HL-60 (cell line): ENCODE results near the gene TTC31.

Experiments used
- DNase-seq, 2 experiments: peaks; one replicate each; pipeline ENCODE4 v3.0.0-alpha.2; 2010 to 2020; ENCODE audit warnings: low read depth in 1 of 2, low spot score in 1 of 2
- H3K27ac ChIP-seq: fragments of 250-450 bp; sonication (Bioruptor Pico); replicated peaks from 2 replicates; pipeline ENCODE4 v1.5.1; 2020; ENCODE audit warnings: mild to moderate bottlenecking, moderate library complexity
- H3K27me3 ChIP-seq: fragments of 250-450 bp; sonication (Bioruptor Pico); 2 replicates; pipeline ENCODE4 v1.5.1; 2021; ENCODE audit warnings: mild to moderate bottlenecking, moderate library complexity; ENCODE audit not compliant: insufficient read depth, poor library complexity, severe bottlenecking
- H3K4me3 ChIP-seq: replicated peaks from 2 replicates; pipeline ENCODE4 v1.5.1; 2011; ENCODE audit warnings: mild to moderate bottlenecking, control low read depth, low read length; ENCODE audit not compliant: insufficient read depth
- GABPA ChIP-seq: IDR thresholded peaks from 2 replicates; pipeline ENCODE4 v1.6.1; 2012; ENCODE audit warnings: low read depth
- POLR2AphosphoS5 ChIP-seq: IDR thresholded peaks from 2 replicates; pipeline ENCODE4 v1.6.1; 2012; ENCODE audit warnings: low read depth
- SPI1 ChIP-seq: IDR thresholded peaks from 2 replicates; pipeline ENCODE4 v1.6.1; 2012; ENCODE audit warnings: low read depth, mild to moderate bottlenecking, borderline replicate concordance
- TF ChIP-seq, protein P1 (sequence below): IDR thresholded peaks from 2 replicates; pipeline ENCODE4 v1.6.1; 2012; ENCODE audit warnings: low read depth; ENCODE audit not compliant: insufficient replicate concordance
- TF ChIP-seq, protein P2 (sequence below): IDR thresholded peaks from one replicate; pipeline ENCODE4 v1.5.1; 2011; ENCODE audit warnings: low read length, control low read depth, inconsistent platforms; ENCODE audit not compliant: insufficient read depth

Gene TTC31

DNA sequence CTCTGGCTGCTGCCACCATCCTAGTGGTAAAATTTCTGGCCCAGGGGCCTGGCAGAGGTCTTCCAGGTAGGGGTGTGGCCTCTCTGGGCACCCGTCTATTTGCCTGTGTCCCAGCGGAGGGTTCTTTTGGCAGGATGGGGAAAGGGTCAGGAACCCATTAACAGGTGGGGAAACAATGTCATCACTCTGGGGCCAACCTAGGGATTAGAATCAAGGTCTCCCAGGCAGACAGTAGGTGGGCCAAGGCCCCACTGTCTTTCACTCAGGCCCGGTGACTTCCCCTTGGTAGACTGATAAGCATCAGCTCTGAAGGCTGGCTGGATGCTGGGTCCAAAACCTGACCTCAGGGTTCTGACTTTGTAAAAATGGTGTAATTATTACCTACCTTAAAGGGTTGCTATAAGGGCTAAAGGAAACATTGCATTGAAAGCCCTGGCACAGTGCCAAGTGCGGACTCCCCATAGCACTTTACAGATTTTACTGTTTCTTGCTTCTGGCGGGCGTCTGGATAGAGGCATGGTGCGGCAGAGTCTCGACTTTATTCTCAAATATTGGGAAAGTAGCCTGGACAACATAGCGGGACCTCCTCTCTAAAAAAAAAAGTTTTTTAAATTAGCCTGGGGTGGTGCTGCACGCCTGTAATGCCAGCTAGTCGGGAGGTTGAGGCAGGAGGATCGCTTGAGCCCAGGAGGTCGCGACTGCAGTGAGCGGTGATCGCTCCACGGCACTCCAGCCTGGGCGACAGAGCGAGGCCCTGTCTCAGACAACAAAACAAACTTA is 14.3 kb downstream of the TTC31 start:
- DNase-seq, result no peak
- no peak for TF ChIP-seq GABPA
- TF ChIP-seq, protein P1, sequence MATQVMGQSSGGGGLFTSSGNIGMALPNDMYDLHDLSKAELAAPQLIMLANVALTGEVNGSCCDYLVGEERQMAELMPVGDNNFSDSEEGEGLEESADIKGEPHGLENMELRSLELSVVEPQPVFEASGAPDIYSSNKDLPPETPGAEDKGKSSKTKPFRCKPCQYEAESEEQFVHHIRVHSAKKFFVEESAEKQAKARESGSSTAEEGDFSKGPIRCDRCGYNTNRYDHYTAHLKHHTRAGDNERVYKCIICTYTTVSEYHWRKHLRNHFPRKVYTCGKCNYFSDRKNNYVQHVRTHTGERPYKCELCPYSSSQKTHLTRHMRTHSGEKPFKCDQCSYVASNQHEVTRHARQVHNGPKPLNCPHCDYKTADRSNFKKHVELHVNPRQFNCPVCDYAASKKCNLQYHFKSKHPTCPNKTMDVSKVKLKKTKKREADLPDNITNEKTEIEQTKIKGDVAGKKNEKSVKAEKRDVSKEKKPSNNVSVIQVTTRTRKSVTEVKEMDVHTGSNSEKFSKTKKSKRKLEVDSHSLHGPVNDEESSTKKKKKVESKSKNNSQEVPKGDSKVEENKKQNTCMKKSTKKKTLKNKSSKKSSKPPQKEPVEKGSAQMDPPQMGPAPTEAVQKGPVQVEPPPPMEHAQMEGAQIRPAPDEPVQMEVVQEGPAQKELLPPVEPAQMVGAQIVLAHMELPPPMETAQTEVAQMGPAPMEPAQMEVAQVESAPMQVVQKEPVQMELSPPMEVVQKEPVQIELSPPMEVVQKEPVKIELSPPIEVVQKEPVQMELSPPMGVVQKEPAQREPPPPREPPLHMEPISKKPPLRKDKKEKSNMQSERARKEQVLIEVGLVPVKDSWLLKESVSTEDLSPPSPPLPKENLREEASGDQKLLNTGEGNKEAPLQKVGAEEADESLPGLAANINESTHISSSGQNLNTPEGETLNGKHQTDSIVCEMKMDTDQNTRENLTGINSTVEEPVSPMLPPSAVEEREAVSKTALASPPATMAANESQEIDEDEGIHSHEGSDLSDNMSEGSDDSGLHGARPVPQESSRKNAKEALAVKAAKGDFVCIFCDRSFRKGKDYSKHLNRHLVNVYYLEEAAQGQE, result no peak
- TF ChIP-seq, protein P2, sequence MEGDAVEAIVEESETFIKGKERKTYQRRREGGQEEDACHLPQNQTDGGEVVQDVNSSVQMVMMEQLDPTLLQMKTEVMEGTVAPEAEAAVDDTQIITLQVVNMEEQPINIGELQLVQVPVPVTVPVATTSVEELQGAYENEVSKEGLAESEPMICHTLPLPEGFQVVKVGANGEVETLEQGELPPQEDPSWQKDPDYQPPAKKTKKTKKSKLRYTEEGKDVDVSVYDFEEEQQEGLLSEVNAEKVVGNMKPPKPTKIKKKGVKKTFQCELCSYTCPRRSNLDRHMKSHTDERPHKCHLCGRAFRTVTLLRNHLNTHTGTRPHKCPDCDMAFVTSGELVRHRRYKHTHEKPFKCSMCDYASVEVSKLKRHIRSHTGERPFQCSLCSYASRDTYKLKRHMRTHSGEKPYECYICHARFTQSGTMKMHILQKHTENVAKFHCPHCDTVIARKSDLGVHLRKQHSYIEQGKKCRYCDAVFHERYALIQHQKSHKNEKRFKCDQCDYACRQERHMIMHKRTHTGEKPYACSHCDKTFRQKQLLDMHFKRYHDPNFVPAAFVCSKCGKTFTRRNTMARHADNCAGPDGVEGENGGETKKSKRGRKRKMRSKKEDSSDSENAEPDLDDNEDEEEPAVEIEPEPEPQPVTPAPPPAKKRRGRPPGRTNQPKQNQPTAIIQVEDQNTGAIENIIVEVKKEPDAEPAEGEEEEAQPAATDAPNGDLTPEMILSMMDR, result no peak
- TF ChIP-seq SPI1, result no peak
- TF ChIP-seq POLR2AphosphoS5, result no peak
- no peak overlapping the region for H3K27ac ChIP-seq
- no peak overlapping the region for H3K4me3 ChIP-seq
- peaks cover 45% of the 10 kb centered on the region for H3K27me3 ChIP-seq

DNA sequence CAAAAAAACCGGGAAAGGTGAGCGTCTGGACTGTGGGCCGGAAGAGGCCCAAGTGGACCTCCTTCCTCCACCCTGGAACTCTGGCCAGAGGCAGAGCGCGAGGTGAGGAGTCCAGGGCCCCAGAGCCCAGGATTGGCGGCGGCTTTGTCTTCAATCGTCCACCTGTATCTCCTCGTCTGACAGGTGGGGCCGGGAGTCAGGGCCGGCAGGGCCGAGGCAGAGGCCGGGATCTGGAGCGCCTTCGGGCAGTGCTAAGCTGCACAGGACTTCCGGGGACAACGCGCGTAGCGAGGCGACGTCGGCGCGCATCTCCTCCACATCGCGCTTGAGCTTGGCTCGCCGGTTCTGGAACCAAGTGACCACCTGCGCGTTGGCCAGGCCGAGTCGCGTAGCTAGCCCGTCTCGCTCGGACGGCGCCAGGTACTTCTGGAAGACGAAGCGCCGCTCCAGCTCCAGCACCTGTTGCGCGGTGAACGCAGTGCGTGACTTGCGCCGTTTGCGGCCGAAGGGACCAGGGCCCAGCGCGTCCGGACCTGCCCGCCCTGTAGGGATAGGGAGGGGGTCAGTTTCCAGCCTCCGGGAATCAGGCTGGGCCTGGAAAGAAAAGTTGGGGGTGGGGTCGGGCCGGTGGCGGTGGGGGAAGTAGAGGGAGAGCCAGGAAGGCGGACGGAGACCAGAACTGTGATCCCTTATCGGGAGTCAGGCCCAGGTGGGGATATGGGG is 15.1 kb downstream of the TTC31 start:
- no peak for DNase-seq
- no peak for TF ChIP-seq GABPA
- TF ChIP-seq, protein P1, result no peak
- TF ChIP-seq SPI1, result no peak
- no peak for TF ChIP-seq POLR2AphosphoS5
- Histone ChIP-seq H3K4me3 (no peak overlapping the region), H3K27ac (no peak overlapping the region), H3K27me3 (peaks cover 52% of the 10 kb centered on the region)

DNA sequence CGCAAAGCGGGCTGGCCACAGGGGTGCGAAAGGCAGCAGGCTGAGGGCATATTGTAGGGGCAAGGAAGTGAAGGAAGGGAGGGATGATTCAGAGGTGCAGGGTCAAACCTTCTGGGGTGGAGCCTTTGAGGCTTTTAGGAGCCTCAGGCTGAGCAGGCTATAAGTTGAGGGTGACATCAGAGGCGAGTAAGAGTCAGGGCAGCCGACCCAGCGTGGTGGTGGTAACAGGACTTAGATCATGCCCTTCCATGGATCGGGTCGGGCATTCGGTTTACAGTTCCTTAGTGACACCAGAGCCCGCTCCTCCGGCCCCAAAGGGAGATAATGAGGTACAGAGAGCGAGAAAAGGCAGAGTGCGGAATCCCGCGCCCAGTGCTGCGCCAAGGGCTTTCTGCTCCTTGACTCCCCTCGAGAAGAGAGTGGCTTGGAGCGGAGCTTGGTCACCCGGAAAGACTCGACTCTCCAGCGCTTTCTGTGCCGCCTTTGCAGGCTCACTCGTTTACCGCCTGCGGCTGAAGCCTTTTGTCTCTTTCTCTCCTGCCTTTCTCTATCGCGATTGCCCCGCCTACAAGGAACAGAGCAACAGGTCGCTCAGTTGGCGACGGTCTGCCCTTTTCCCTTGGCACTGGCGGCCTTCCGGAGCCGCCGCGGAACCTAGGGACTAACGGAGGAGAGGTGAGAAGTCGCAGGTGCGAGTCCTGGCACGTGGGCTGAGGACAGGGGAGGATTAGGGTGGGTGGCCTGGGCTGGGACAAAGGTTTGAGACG is 15.8 kb downstream of the TTC31 start:
- Histone ChIP-seq H3K4me3 (no peak overlapping the region), H3K27me3 (peaks cover 60% of the 10 kb centered on the region), H3K27ac (no peak overlapping the region)
- TF ChIP-seq SPI1 (no peak), POLR2AphosphoS5 (no peak), GABPA (no peak)
- TF ChIP-seq, protein P1, result no peak
- TF ChIP-seq, protein P2, result no peak
- no peak for DNase-seq
